ENCODE measurements around the gene MAL. TPM values are rescaled to one million over a fixed set of nuclear protein-coding genes. Genes with fewer than 3 reads are reported as not detected.

Gene MAL
- total and polyA plus RNA-seq, 5 donors = 4.5 to 15.5 (median 10.0) TPM

DNA sequence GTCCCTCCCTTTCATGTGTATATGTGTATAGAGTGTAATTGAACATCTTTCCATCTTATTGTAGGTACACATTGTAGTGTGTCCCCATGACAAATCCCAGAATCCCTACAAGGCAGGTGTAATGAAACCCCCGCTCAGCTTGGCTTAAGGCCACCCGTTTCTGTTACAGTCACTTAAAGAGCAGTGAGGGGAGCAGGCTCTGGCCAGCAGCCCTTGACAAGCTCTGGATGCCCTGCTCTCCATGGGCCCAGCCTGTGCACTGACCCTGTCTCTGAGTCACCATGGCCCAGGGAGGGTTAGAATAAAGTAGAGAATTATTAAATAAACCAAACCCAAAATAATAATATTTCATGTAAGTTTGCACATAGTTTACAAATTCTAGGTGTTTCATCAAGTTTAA lies 17.2 kb upstream of the MAL start:
- H3K27ac ChIP-seq (ENCODE audit: low read length) = peak overlapping the region; percentile 61
- H3K4me3 ChIP-seq (ENCODE audit: low read length) = no peak overlapping the region
- DNase-seq (no peak), ATAC-seq (peak in 1 of 2 donors; percentile 31)
- intact Hi-C loops (cut with DNase I) = no loop called here
- H3K27me3 ChIP-seq (ENCODE audit: control insufficient read depth, insufficient read depth) = no peaks in the 10 kb centered on the region
- WGBS = 63% methylated on average over 2 of the region's 2 CpGs
- H3K9me3 ChIP-seq (ENCODE audit: control insufficient read depth, low read length) = no peaks in the 10 kb centered on the region
- H3K4me1 ChIP-seq (ENCODE audit: control insufficient read depth, insufficient read depth, low read length) = no peaks in the 10 kb centered on the region

DNA sequence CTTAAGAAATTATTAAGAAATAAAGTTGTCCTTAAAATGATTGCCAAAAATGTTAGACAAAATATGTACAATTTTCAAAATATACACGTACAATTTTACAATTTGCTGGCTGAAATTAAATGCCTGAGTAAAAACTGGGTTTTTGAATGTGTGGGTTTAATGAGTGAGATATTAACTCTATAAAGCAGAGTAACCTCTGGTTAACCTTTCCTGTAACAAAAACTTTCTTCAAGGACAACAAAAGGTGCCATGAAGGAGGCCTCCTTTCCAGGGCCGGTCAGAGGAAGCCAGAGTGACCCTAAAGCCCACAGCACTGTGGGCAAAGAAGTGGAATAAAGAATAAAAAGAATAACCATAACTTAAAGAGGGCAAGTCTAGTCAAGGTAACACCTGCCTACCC lies 16.5 kb upstream of the MAL start:
- DNase-seq (no peak), ATAC-seq (no peak)
- Histone ChIP-seq H3K27me3 (ENCODE audit: control insufficient read depth, insufficient read depth) (no peaks in the 10 kb centered on the region), H3K4me3 (ENCODE audit: low read length) (no peak overlapping the region), H3K4me1 (ENCODE audit: control insufficient read depth, insufficient read depth, low read length) (no peaks in the 10 kb centered on the region), H3K9me3 (ENCODE audit: control insufficient read depth, low read length) (no peaks in the 10 kb centered on the region), H3K27ac (ENCODE audit: low read length) (no peak overlapping the region)
- intact Hi-C loops (cut with DNase I) = no loop called here
- WGBS = 79% methylated on average over 2 of the region's 2 CpGs

DNA sequence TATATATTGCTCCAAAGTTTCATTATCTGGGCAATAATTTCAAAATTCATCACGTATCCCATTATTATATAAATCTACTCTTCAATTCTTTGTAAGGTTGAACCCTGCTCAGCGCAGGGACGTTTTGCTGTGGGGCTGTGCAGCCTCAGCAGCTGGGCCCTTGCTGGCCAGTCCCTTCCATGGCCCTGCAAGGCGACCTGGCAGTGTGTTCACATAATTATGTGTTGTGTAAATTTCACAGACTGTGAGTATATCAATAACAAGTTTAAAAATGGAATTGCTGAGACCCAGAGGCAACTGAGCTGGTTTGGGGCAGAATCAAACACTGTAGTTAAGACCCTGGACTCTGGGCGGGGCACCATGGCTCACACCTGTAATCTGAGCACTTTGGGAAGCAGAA lies 16.1 kb upstream of the MAL start:
- no peaks in the 10 kb centered on the region for H3K4me1 ChIP-seq (ENCODE audit: control insufficient read depth, insufficient read depth, low read length)
- no peaks in the 10 kb centered on the region for H3K9me3 ChIP-seq (ENCODE audit: control insufficient read depth, low read length)
- no peak for DNase-seq
- intact Hi-C loops (cut with DNase I) = no loop called here
- H3K27ac ChIP-seq (ENCODE audit: low read length) = no peak overlapping the region
- no peaks in the 10 kb centered on the region for H3K27me3 ChIP-seq (ENCODE audit: control insufficient read depth, insufficient read depth)
- WGBS = 81% methylated on average over 5 of the region's 5 CpGs
- H3K4me3 ChIP-seq (ENCODE audit: low read length) = no peak overlapping the region
- no peak for ATAC-seq

DNA sequence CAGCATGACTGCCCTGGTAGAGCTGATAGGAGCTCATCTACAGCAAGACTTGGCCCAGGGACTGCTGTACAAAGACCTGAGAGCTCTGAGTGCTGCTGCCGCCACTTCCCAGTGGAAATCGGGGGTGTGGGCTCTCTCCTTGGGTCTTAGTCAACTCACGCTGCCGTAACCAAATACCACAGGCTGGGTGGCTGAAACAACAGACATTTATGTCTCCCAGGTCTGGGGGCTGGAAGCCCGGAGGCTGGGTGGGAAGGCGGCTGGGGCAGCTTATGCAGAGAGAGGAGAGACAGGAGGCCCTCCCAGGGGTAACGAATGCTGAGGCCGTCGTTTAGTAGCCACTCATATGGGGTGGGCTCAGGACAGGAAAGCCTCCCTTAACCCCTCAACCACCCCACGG lies 15.4 kb upstream of the MAL start:
- intact Hi-C loops (cut with DNase I) = no loop called here
- Histone ChIP-seq H3K4me1 (ENCODE audit: control insufficient read depth, insufficient read depth, low read length) (no peaks in the 10 kb centered on the region), H3K27ac (ENCODE audit: low read length) (no peak overlapping the region), H3K9me3 (ENCODE audit: control insufficient read depth, low read length) (no peaks in the 10 kb centered on the region), H3K27me3 (ENCODE audit: control insufficient read depth, insufficient read depth) (no peaks in the 10 kb centered on the region), H3K4me3 (ENCODE audit: low read length) (no peak overlapping the region)
- 64% methylated on average over 10 of the region's 10 CpGs for WGBS
- DNase-seq (no peak), ATAC-seq (no peak)

DNA sequence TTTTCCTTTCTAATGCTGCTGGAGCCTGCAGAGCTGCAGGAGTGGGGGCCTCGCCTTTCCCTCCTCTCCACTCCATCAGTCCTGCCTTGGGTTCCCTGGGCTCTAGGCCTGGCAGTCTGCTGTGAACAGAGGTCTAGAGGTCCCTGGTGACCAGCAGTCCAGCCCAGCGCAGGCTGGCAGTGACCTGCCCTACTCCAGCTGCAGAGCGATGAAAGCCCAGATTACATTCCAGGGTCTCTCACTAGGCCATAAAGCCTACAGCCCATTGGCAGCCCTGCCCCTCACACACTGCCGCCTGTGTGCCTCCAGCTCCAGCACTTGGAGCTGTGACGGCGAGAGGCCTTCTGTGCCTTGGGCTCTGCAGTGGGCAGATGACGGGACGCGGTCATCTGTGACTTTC lies 14.8 kb upstream of the MAL start:
- Histone ChIP-seq H3K27me3 (ENCODE audit: control insufficient read depth, insufficient read depth) (no peaks in the 10 kb centered on the region), H3K27ac (ENCODE audit: low read length) (no peak overlapping the region), H3K4me3 (ENCODE audit: low read length) (no peak overlapping the region), H3K4me1 (ENCODE audit: control insufficient read depth, insufficient read depth, low read length) (no peaks in the 10 kb centered on the region), H3K9me3 (ENCODE audit: control insufficient read depth, low read length) (no peaks in the 10 kb centered on the region)
- 93% methylated on average over 9 of the region's 9 CpGs for WGBS
- ATAC-seq (no peak), DNase-seq (no peak)
- intact Hi-C loops (cut with DNase I) = no loop called here

DNA sequence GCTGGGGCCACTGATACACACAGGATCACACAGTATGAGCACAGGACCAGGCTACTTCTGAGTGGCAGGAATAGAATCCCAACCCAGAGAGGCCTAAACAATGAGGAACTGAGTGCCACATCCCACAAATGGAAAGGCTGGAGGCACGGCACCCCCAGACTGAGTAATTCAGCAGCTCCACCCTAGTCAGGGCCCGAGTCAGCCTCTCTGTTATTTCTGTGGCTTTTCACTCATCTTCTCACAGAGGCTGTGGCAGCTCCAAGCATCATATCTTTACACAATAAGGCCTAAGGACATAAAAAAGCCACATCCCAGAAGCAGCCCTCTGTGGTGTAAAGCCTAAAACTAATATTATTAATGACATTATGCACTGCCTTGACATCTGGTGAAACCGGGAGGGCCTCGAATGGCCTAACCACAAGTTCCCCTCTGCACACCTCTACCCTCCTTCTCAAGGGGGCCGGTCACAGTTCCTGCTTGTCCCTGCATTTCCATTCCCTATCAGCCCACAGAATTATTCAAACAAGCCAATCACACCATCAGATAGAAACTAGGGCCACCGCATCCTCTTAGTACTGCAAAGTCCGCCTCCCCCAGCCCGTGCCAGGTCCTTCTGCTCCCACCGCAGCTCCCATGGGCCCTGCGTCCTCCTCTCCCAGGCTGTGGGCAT lies 12.5 kb upstream of the MAL start:
- Histone ChIP-seq H3K27ac (ENCODE audit: low read length) (no peak overlapping the region), H3K9me3 (ENCODE audit: control insufficient read depth, low read length) (no peaks in the 10 kb centered on the region), H3K4me3 (ENCODE audit: low read length) (no peak overlapping the region), H3K27me3 (ENCODE audit: control insufficient read depth, insufficient read depth) (no peaks in the 10 kb centered on the region), H3K4me1 (ENCODE audit: control insufficient read depth, insufficient read depth, low read length) (no peaks in the 10 kb centered on the region)
- no peak for DNase-seq
- no peak for ATAC-seq
- WGBS = 73% methylated on average over 10 of the region's 10 CpGs
- intact Hi-C loops (cut with DNase I) = no loop called here

DNA sequence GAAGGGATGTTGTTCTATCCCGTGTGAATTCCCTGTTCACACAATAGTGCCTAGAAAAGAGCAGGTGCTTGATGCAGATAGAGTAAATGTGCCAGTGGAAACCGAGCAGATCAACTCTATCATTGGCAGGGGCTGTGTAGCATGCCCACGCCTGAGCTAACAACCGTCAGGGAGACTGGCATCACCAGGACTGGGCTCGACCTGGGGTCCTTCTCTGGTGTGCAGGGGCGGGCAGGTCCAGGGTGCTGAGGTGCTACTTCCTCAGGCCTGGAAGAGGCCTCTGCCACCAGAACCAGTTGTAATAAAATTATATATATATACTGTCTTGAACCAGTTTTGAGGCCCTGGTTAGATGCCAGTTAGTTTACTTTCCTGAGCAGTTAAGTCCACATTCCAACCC lies 11.8 kb upstream of the MAL start:
- Histone ChIP-seq H3K4me1 (ENCODE audit: control insufficient read depth, insufficient read depth, low read length) (no peaks in the 10 kb centered on the region), H3K4me3 (ENCODE audit: low read length) (no peak overlapping the region), H3K27me3 (ENCODE audit: control insufficient read depth, insufficient read depth) (no peaks in the 10 kb centered on the region), H3K9me3 (ENCODE audit: control insufficient read depth, low read length) (no peaks in the 10 kb centered on the region), H3K27ac (ENCODE audit: low read length) (no peak overlapping the region)
- 83% methylated on average over 6 of the region's 6 CpGs for WGBS
- intact Hi-C loops (cut with DNase I) = no loop called here
- no peak for ATAC-seq
- no peak for DNase-seq

DNA sequence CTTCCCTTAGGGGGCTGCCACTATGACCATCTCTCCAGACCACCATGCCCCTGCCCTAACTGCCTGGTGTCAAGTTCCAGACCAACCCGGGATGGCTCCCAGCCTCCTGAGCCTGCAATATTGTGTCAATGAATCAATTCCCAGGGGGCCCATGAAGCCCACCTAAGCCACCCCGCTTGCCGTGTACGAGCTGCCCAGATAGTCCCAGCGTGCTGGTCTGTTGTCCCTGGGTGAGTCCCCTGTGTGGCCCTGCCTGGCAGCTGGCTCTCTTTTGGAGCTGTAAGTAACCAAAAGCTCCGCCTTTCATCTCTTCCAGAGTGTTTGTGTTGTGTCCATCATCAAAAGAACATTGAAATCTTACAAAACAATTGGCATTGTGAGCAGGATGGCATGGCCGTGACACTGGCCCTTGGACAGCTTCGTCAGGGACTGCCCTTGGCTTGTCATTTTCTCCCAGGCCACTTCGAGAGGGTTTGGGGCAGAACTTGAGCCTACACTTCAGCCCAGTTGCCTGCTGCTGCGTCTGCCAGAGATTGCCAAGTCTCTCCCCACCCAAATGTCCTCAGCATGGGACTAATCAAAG lies 11.3 kb upstream of the MAL start:
- intact Hi-C loops (cut with DNase I) = no loop called here
- DNase-seq (no peak), ATAC-seq (no peak)
- H3K9me3 ChIP-seq (ENCODE audit: control insufficient read depth, low read length) = no peaks in the 10 kb centered on the region
- H3K27me3 ChIP-seq (ENCODE audit: control insufficient read depth, insufficient read depth) = no peaks in the 10 kb centered on the region
- WGBS = 75% methylated on average over 10 of the region's 10 CpGs
- H3K4me1 ChIP-seq (ENCODE audit: control insufficient read depth, insufficient read depth, low read length) = no peaks in the 10 kb centered on the region
- no peak overlapping the region for H3K27ac ChIP-seq (ENCODE audit: low read length)
- H3K4me3 ChIP-seq (ENCODE audit: low read length) = no peak overlapping the region

DNA sequence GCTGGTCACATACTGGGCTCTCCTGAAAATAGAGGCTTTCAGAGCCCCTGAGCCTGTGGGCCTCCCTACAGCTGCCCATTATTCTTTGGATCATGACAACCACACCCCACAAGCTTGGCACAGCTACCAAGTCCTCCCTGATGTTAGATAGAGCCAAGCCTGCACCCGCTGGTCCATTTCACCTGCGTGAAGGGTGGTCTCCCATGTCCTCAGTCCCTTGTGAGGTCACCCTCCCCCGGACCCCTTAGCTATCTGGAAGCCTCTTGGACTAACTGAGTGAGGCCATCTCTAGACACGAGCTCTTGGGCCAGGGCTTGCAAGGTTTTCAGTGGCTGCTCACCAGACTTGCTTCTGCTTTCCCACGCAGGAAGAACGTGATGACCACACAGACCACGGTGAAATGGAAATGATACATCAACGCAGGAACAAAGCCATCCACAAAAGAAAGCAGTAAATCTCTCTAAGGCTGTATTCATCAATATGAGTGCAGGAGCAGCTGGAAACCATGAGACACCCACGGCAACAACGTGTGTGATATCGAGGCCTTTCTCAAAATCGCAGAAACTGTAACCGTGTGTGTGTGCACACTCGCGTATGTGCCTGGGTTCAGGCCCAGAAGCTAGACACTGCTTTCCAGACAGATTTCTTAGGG lies 10.1 kb upstream of the MAL start:
- H3K4me3 ChIP-seq (ENCODE audit: low read length) = no peak overlapping the region
- no peak for ATAC-seq
- no peak overlapping the region for H3K27ac ChIP-seq (ENCODE audit: low read length)
- intact Hi-C loops (cut with DNase I) = no loop called here
- 76% methylated on average over 15 of the region's 15 CpGs for WGBS
- H3K27me3 ChIP-seq (ENCODE audit: control insufficient read depth, insufficient read depth) = no peaks in the 10 kb centered on the region
- no peak for DNase-seq
- H3K9me3 ChIP-seq (ENCODE audit: control insufficient read depth, low read length) = no peaks in the 10 kb centered on the region
- no peaks in the 10 kb centered on the region for H3K4me1 ChIP-seq (ENCODE audit: control insufficient read depth, insufficient read depth, low read length)

DNA sequence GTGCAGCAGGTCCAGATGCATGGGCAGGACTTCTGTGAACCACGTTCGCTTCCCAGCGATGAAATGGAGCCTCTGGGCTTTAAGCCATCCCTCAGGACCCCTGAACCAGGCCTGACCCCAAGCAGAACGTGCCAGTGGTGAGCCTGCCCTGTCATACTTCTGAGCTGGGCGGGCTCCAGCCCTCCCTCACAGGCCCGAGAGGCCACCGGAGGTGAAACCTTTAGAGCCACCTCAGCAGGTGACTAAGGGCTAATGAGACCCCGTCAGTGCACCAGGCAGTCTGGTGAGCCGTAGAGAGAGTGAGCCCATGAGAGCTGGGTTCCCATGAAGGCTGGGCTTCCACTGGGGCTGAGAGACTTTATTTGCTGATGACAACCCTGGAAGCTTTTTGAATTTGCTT lies 8.9 kb upstream of the MAL start:
- H3K4me3 ChIP-seq (ENCODE audit: low read length) = no peak overlapping the region
- ATAC-seq = no peak
- WGBS = 77% methylated on average over 9 of the region's 9 CpGs
- DNase-seq = no peak
- H3K27ac ChIP-seq (ENCODE audit: low read length) = no peak overlapping the region
- intact Hi-C loops (cut with DNase I) = no loop called here
- no peaks in the 10 kb centered on the region for H3K4me1 ChIP-seq (ENCODE audit: control insufficient read depth, insufficient read depth, low read length)
- H3K27me3 ChIP-seq (ENCODE audit: control insufficient read depth, insufficient read depth) = no peaks in the 10 kb centered on the region
- no peaks in the 10 kb centered on the region for H3K9me3 ChIP-seq (ENCODE audit: control insufficient read depth, low read length)

DNA sequence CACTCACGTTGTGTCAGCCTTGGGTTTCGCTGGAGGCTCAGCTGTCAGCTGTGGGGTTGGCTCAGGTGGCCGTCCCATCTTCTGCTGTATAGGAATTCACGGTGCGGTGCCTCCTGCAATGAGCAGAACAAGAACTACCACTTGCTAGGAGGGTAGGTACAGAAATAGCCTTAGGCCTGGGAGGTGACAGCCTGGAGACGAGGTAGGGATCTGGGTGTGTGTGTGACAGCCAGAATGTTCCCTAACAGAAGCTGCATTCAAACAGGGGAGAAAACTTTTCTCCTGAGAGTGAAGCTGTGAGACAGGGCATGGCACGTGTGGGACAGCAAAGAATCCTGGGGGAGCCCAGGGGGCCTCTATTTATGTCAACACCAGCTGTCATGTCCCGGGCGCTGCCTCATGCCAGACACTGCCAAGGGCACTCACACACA lies 8.4 kb upstream of the MAL start:
- Histone ChIP-seq H3K4me3 (ENCODE audit: low read length) (no peak overlapping the region), H3K4me1 (ENCODE audit: control insufficient read depth, insufficient read depth, low read length) (no peaks in the 10 kb centered on the region), H3K27me3 (ENCODE audit: control insufficient read depth, insufficient read depth) (no peaks in the 10 kb centered on the region), H3K9me3 (ENCODE audit: control insufficient read depth, low read length) (no peaks in the 10 kb centered on the region), H3K27ac (ENCODE audit: low read length) (no peak overlapping the region)
- no peak for ATAC-seq
- WGBS = 72% methylated on average over 9 of the region's 9 CpGs
- intact Hi-C loops (cut with DNase I) = no loop called here
- DNase-seq = no peak
